HepG2 (cell line): ENCODE data around the gene HLCS. TPM values are rescaled to one million over a fixed set of nuclear protein-coding genes. Genes with fewer than 3 reads are reported as not detected.

Experiments
- CEBPZ ChIP-seq: IDR thresholded peaks from 2 replicates; pipeline ENCODE4 v1.6.1; 2012; ENCODE audit warnings: low read length, improper control_type of control experiment
- ETV6 ChIP-seq: sonication (generic); formaldehyde crosslinking; conservative IDR thresholded peaks from 2 replicates; pipeline ENCODE4 v1.4.0; 2020; ENCODE audit warnings: missing genetic modification reagents
- FOSL1 ChIP-seq: sonication (generic); formaldehyde crosslinking; IDR thresholded peaks from 2 replicates; pipeline ENCODE4 v1.9.0; 2021; ENCODE audit warnings: missing genetic modification reagents, borderline replicate concordance
- GABPB1 ChIP-seq: IDR thresholded peaks from 2 replicates; pipeline ENCODE4 v1.6.1; 2016; ENCODE audit warnings: mild to moderate bottlenecking, missing genetic modification reagents, moderate library complexity, missing compliant biosample characterization
- HHEX ChIP-seq: IDR thresholded peaks from 2 replicates; pipeline ENCODE4 v1.6.1; 2016; ENCODE audit warnings: control low read depth
- HNF1A ChIP-seq, 2 experiments: sonication (generic) in 1 of 2; formaldehyde crosslinking in 1 of 2; IDR thresholded peaks; 2 replicates each; pipeline versions ENCODE4 v1.4.0 to v1.6.1; 2016 to 2020; ENCODE audit warnings: borderline replicate concordance in 1 of 2, low read depth in 1 of 2, mild to moderate bottlenecking in 1 of 2, missing genetic modification reagents in 1 of 2
- HOXA3 ChIP-seq: sonication (generic); formaldehyde crosslinking; IDR thresholded peaks from 2 replicates; pipeline ENCODE4 v1.5.0; 2020; ENCODE audit warnings: missing genetic modification reagents
- KDM5B ChIP-seq: sonication (generic); formaldehyde crosslinking; IDR thresholded peaks from 2 replicates; pipeline ENCODE4 v1.4.0; 2020; ENCODE audit warnings: missing genetic modification reagents, mild to moderate bottlenecking, borderline replicate concordance
- NR2F1 ChIP-seq, 2 experiments: fragments of 450-650 bp in 1 of 2; formaldehyde crosslinking in 1 of 2; IDR thresholded peaks; 2 replicates each; pipeline versions ENCODE4 v1.5.0 to v1.6.1; 2016 to 2020; ENCODE audit warnings: mild to moderate bottlenecking in 1 of 2, missing compliant biosample characterization in 1 of 2, missing genetic modification reagents in 1 of 2, moderate library complexity in 1 of 2
- PRMT3 ChIP-seq: sonication (generic); formaldehyde crosslinking; IDR thresholded peaks from 2 replicates; pipeline ENCODE4 v1.8.1; 2022; ENCODE audit warnings: low read depth, mild to moderate bottlenecking, moderate library complexity, missing genetic modification reagents, borderline replicate concordance
- RFX1 ChIP-seq: fragments of 450-650 bp; IDR thresholded peaks from 2 replicates; pipeline ENCODE4 v1.6.1; 2017
- RFXAP ChIP-seq: sonication (generic); formaldehyde crosslinking; IDR thresholded peaks from 2 replicates; pipeline ENCODE4 v1.4.0; 2020; ENCODE audit warnings: missing genetic modification reagents, borderline replicate concordance
- SALL1 ChIP-seq: sonication (generic); formaldehyde crosslinking; IDR thresholded peaks from 2 replicates; pipeline ENCODE4 v1.8.0; 2022; ENCODE audit warnings: mild to moderate bottlenecking, missing genetic modification reagents
- ZNF143 ChIP-seq: sonication (generic); formaldehyde crosslinking; IDR thresholded peaks from 2 replicates; pipeline ENCODE4 v1.4.0; 2020; ENCODE audit warnings: missing genetic modification reagents
- ZNF367 ChIP-seq: sonication (generic); formaldehyde crosslinking; IDR thresholded peaks from 2 replicates; pipeline ENCODE4 v1.4.0; 2020; ENCODE audit warnings: missing genetic modification reagents, borderline replicate concordance
- ZNF720 ChIP-seq: sonication (generic); formaldehyde crosslinking; IDR thresholded peaks from 2 replicates; pipeline ENCODE4 v1.4.0; 2020; ENCODE audit warnings: missing genetic modification reagents
- polyA plus RNA-seq, 8 experiments: library from polyadenylated mRNA; depleted of rRNA in 3 of 8; stranded (reverse) in 7 of 8; unstranded in 1 of 8; fragments of >200 nt; fragmentation: Illumina TruSeq in 4 of 8; extraction: Trizol in 4 of 8; gene quantifications; 2 replicates each; pipeline versions ENCODE4 v1.2.1 to v1.2.3, GENCODE V29; 2011 to 2016; ENCODE audit warnings: low read depth in 4 of 8, missing spikeins in 1 of 8, mixed read lengths in 1 of 8; ENCODE audit not compliant: insufficient read depth in 1 of 8
- total RNA-seq, 5 experiments: library from RNA; depleted of rRNA; stranded (reverse); fragments of >200 nt; fragmentation: Illumina TruSeq; extraction: Trizol; gene quantifications; 2 replicates each; pipeline ENCODE4 v1.2.3, GENCODE V29; 2016; ENCODE audit warnings: low read depth in 1 of 5
- TF ChIP-seq, protein P1 (sequence below): sonication (generic); formaldehyde crosslinking; IDR thresholded peaks from 2 replicates; pipeline ENCODE4 v1.4.0; 2020; ENCODE audit warnings: missing genetic modification reagents, borderline replicate concordance
- TF ChIP-seq, protein P2 (sequence below): sonication (generic); formaldehyde crosslinking; IDR thresholded peaks from 2 replicates; pipeline ENCODE4 v1.4.0; 2020; ENCODE audit warnings: mild to moderate bottlenecking, low read depth, missing genetic modification reagents

HLCS gene
- total and polyA plus RNA-seq, 2 of the 13 experiments (the other 11 are each of a cell fraction or from before 2014, with no cell fraction given), result 7.9 to 12.3 TPM

- TF ChIP-seq HNF1A (IDR thresholded peaks at IDR 0.05; ENCODE audit: low read depth), result no peak
- 0 out of 2 replicates have a peak, but pooled peaks have one; percentile 29 for TF ChIP-seq HNF1A (CRISPR knock-in tag; IDR thresholded peaks at IDR 0.05; ENCODE audit: borderline replicate concordance)
- peak; percentile 55; the same call in 1 of the 2 replicates for TF ChIP-seq HOXA3 (CRISPR knock-in tag)
- TF ChIP-seq GABPB1 (CRISPR knock-in tag), result peak; percentile 90
- TF ChIP-seq ZNF720 (CRISPR knock-in tag), result no peak
- TF ChIP-seq PRMT3 (CRISPR knock-in tag), result no peak
- TF ChIP-seq ZNF367, result no peak
- TF ChIP-seq CEBPZ, result no peak
- TF ChIP-seq SALL1 (CRISPR knock-in tag), result peak; percentile 48
- TF ChIP-seq ETV6, result 0 out of 2 replicates have a peak, but pooled peaks have one; percentile 23
- no peak for TF ChIP-seq ZNF143
- peak; percentile 68; the same call in 1 of the 2 replicates for TF ChIP-seq KDM5B (CRISPR knock-in tag)
- TF ChIP-seq, protein P1, sequence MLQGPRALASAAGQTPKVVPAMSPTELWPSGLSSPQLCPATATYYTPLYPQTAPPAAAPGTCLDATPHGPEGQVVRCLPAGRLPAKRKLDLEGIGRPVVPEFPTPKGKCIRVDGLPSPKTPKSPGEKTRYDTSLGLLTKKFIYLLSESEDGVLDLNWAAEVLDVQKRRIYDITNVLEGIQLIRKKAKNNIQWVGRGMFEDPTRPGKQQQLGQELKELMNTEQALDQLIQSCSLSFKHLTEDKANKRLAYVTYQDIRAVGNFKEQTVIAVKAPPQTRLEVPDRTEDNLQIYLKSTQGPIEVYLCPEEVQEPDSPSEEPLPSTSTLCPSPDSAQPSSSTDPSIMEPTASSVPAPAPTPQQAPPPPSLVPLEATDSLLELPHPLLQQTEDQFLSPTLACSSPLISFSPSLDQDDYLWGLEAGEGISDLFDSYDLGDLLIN (CRISPR knock-in tag), result no peak
- TF ChIP-seq RFXAP (CRISPR knock-in tag), result peak; percentile 56; the same call in 1 of the 2 replicates
- no peak for TF ChIP-seq HHEX (CRISPR knock-in tag)
- TF ChIP-seq NR2F1 (CRISPR knock-in tag; IDR thresholded peaks at IDR 0.05), result no peak
- no peak for TF ChIP-seq RFX1
- TF ChIP-seq, protein P2, sequence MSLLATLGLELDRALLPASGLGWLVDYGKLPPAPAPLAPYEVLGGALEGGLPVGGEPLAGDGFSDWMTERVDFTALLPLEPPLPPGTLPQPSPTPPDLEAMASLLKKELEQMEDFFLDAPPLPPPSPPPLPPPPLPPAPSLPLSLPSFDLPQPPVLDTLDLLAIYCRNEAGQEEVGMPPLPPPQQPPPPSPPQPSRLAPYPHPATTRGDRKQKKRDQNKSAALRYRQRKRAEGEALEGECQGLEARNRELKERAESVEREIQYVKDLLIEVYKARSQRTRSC, result no peak
- no peak for TF ChIP-seq FOSL1 (CRISPR knock-in tag)
Observed at GRCh38 chr21:36966066-36966820, at the start of gene HLCS (continued).
